Duodenal mucosa (tissue), 2 donors: ENCODE results near the gene ATG10.
"Not testable (repeated sequence)": the region's sequence is repeated elsewhere in the genome, so short reads cannot be mapped to it uniquely, and the experiment has no call there.

Experiments used
- H3K27ac ChIP-seq: one replicate; pipeline ENCODE4 v1.7.0; 2013; ENCODE audit warnings: low read depth, low read length
- H3K27me3 ChIP-seq, 2 donors: one replicate each; pipeline ENCODE4 v1.7.0; 2013; ENCODE audit warnings: low read length in 2 of 2, control low read depth in 1 of 2; ENCODE audit not compliant: insufficient read depth in 2 of 2, control insufficient read depth in 1 of 2
- H3K36me3 ChIP-seq, 2 donors: one replicate each; pipeline ENCODE4 v1.7.0; 2013; ENCODE audit warnings: low read length in 2 of 2, control low read depth in 1 of 2; ENCODE audit not compliant: insufficient read depth in 2 of 2, control insufficient read depth in 1 of 2
- H3K4me1 ChIP-seq, 2 donors: one replicate each; pipeline ENCODE4 v1.7.0; 2013; ENCODE audit warnings: low read length in 2 of 2, control low read depth in 1 of 2; ENCODE audit not compliant: insufficient read depth in 2 of 2, control insufficient read depth in 1 of 2
- H3K4me3 ChIP-seq, 2 donors: one replicate each; pipeline ENCODE4 v1.7.0; 2013; ENCODE audit warnings: low read length in 2 of 2, low read depth in 1 of 2
- H3K9ac ChIP-seq, 2 donors: one replicate each; pipeline ENCODE4 v1.7.0; 2013; ENCODE audit warnings: low read length in 2 of 2, low read depth in 1 of 2
- H3K9me3 ChIP-seq, 2 donors: one replicate each; pipeline ENCODE4 v1.7.0; 2013; ENCODE audit warnings: low read length in 2 of 2, control low read depth in 1 of 2; ENCODE audit not compliant: control insufficient read depth in 1 of 2

Gene ATG10

DNA sequence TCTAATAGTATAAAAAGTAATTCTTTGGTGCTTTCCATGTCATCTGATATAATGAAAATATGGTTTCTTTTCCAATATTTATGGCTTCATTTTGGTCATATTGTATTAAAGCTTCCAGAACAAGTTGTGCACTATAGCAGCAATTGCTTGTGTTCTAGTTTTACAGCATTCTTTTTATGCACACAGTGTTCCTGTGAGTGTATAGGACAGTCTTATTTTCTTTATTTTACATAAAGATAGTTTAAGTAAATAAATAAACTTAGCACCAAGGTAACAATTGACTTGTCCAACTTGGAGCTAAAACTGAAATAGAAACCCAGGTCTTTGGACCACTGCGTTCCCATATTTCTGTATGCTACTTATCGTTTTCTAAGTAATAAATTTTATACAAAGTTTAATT, 38.9 kb downstream of the ATG10 start:
- Histone ChIP-seq H3K9ac (no peak overlapping the region), H3K9me3 (no peaks in the 10 kb centered on the region), H3K36me3 (no peaks in the 10 kb centered on the region)

DNA sequence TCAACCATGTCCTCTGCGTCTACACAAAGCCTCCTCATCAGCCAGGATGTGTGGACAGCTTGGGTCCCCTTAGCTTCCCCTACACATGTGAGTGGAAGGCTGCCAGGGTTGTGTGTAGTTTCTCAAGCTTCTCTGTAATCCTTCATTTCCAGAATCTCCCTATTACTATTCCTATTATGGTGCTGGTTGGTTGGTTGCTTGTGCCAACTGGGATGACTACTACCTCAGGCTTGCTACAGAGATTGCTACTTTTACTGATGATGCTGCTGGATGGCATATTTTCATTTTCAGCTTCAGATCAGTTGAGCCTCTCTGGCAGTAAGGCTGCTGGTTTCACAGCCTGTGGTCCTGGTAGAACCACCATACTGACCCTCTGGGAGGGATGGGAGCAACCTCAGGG, 39.9 kb downstream of the ATG10 start:
- no peaks in the 10 kb centered on the region for H3K27me3 ChIP-seq
- H3K9ac ChIP-seq = no peak overlapping the region
- H3K27ac ChIP-seq = no peak overlapping the region
- H3K4me3 ChIP-seq = no peak overlapping the region
- H3K9me3 ChIP-seq = peaks cover 0 to 2% of the 10 kb centered on the region in 2 donors
- no peaks in the 10 kb centered on the region for H3K36me3 ChIP-seq
- H3K4me1 ChIP-seq = no peaks in the 10 kb centered on the region

More for the DNA sequence above, 38.9 kb downstream of the ATG10 start:
- Histone ChIP-seq H3K27me3 (no peaks in the 10 kb centered on the region), H3K27ac (no peak overlapping the region), H3K4me3 (no peak overlapping the region), H3K4me1 (no peaks in the 10 kb centered on the region)

DNA sequence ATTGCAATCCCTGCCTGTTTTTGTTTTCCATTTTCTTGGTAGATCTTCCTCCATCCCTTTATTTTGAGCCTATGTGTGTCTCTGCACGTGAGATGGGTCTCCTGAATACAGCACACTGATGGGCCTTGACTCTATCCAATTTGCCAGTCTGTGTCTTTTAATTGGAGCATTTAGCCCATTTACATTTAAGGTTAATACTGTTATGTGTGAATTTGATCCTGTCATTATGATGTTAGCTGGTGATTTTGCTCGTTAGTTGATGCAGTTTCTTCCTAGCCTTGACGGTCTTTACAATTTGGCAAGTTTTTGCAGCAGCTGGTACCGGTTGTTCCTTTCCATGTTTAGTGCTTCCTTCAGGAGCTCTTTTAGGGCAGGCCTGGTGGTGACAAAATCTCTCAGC, 42.8 kb downstream of the ATG10 start:
- H3K9me3 ChIP-seq, H3K9ac ChIP-seq, H3K4me3 ChIP-seq, H3K4me1 ChIP-seq, H3K36me3 ChIP-seq, H3K27me3 ChIP-seq, H3K27ac ChIP-seq: not testable (repeated sequence)

- H3K9ac ChIP-seq = no peak overlapping the region
- H3K4me3 ChIP-seq = no peak overlapping the region
- H3K36me3 ChIP-seq = no peaks in the 10 kb centered on the region
- no peaks in the 10 kb centered on the region for H3K27me3 ChIP-seq
- H3K4me1 ChIP-seq = peaks cover 0 to 3% of the 10 kb centered on the region in 2 donors
- H3K27ac ChIP-seq = no peak overlapping the region
- H3K9me3 ChIP-seq = peaks cover 0 to 2% of the 10 kb centered on the region in 2 donors
Measured at GRCh38 chr5:82018462-82018861, 46.6 kb downstream of the ATG10 start.

DNA sequence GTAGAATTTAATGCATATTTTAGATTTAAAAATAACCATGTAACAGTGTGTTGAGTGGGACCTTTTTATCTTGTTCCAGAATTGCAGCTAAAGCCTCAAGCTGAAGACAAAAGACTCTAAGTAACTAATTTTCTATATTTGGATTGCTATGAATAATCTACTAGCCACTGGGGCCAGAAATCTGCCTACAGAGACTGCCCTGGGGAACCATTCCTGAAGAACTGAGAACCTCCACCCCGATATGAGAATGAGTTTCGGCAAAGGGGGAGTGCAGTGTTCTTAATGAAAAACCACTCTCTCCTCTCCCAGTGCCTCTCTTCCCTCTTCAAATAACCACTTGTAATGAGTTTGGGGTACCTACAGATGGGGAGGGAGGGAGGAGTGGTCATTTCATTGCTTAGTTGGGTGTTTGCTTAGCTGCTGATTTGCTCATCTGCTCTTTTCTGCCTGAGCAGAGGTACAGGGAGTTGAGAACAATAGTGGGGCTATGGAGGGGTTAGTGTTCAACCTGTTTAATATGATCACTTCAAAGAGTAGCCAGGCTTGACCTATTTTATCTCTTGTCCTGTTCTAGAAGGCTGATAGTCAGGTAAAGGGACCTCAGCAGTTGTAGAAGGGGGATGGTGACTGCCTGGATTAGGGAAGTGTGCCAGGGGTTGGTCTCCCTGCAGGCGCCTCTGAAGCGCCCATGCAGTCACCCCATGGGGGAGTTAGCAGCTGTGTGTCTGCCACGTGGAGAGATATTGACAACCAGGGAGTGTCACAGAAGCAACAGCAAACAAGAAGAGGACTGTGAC, 47.7 kb downstream of the ATG10 start:
- no peak overlapping the region for H3K27ac ChIP-seq
- H3K9ac ChIP-seq = no peak overlapping the region
- peaks cover 0 to 2% of the 10 kb centered on the region in 2 donors for H3K9me3 ChIP-seq

GRCh38 chr5:82022499-82022898, 50.7 kb downstream of the ATG10 start:
- H3K9ac ChIP-seq = no peak overlapping the region
- no peaks in the 10 kb centered on the region for H3K9me3 ChIP-seq
- no peaks in the 10 kb centered on the region for H3K27me3 ChIP-seq
- no peak overlapping the region for H3K4me3 ChIP-seq
- no peak overlapping the region for H3K27ac ChIP-seq
- no peaks in the 10 kb centered on the region for H3K36me3 ChIP-seq
- H3K4me1 ChIP-seq = peaks cover 0 to 3% of the 10 kb centered on the region in 2 donors

More for the DNA sequence above, 47.7 kb downstream of the ATG10 start:
- no peak overlapping the region for H3K4me3 ChIP-seq
- H3K27me3 ChIP-seq = no peaks in the 10 kb centered on the region
- no peaks in the 10 kb centered on the region for H3K36me3 ChIP-seq
- H3K4me1 ChIP-seq = peaks cover 0 to 3% of the 10 kb centered on the region in 2 donors

DNA sequence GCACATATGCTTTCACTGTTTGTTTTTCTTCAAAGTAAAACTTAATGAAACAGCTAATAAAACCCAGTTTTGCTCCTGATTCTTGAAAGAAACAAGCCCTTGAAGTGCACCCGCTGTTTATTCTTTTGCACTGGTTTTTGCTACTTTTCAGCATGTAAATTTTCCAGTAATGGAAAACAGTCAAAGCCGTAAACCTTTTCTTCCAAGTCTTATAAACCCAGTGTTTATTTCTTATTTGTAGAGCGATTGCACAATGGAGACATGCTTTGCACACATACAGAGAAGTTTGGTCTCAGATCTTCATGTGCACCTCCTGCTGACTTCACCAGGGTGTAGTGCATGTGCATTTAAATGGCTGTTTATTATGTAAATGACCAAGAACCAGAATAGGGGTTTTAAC, 51.8 kb downstream of the ATG10 start:
- no peaks in the 10 kb centered on the region for H3K27me3 ChIP-seq
- H3K9me3 ChIP-seq = no peaks in the 10 kb centered on the region
- no peaks in the 10 kb centered on the region for H3K36me3 ChIP-seq
- no peak overlapping the region for H3K27ac ChIP-seq
- H3K4me1 ChIP-seq = peaks cover 0 to under 1% of the 10 kb centered on the region in 2 donors
- no peak overlapping the region for H3K4me3 ChIP-seq
- no peak overlapping the region for H3K9ac ChIP-seq

- Histone ChIP-seq H3K27ac (no peak overlapping the region), H3K9ac (no peak overlapping the region), H3K9me3 (no peaks in the 10 kb centered on the region), H3K27me3 (no peaks in the 10 kb centered on the region), H3K4me3 (no peak overlapping the region), H3K4me1 (no peaks in the 10 kb centered on the region), H3K36me3 (no peaks in the 10 kb centered on the region)
Measured at GRCh38 chr5:82031220-82032119, 59.6 kb downstream of the ATG10 start.

GRCh38 chr5:82042894-82043293, 71.1 kb downstream of the ATG10 start:
- H3K36me3 ChIP-seq, H3K27me3 ChIP-seq, H3K4me3 ChIP-seq, H3K4me1 ChIP-seq, H3K27ac ChIP-seq, H3K9ac ChIP-seq: not testable (repeated sequence)
- H3K9me3 ChIP-seq = peaks cover 8 to 11% of the 10 kb centered on the region in 2 donors

DNA sequence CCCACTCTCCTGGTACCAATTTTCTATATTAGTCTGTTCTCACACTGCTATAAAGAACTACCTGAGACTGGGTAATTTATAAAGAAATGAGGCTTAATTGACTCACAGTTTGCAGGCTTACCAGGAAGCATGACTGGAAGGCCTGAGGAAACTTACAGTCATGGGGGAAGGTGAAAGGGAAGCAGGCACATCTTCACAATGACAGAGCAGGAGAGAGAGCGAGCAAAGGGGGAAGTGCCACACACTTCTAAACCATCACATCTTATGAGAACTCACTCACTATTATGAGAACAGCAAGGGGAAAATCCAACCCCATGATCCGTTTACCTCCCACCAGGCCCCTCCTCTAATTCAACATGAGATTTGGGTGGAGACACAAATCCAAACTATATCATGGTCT, 72.2 kb downstream of the ATG10 start:
- no peak overlapping the region for H3K9ac ChIP-seq
- no peak overlapping the region for H3K4me3 ChIP-seq
- H3K36me3 ChIP-seq = no peaks in the 10 kb centered on the region
- no peaks in the 10 kb centered on the region for H3K4me1 ChIP-seq
- H3K27ac ChIP-seq = no peak overlapping the region
- H3K9me3 ChIP-seq = peaks cover 5 to 11% of the 10 kb centered on the region in 2 donors
- no peaks in the 10 kb centered on the region for H3K27me3 ChIP-seq
